CD4-positive, CD25-positive, alpha-beta regulatory T cell (primary cell): Measurements from ENCODE around the gene ZNF587B. TPM values are rescaled to one million over a fixed set of nuclear protein-coding genes. Genes with fewer than 3 reads are reported as not detected.
"Not testable (repeated sequence)": the region's sequence is repeated elsewhere in the genome, so short reads cannot be mapped to it uniquely, and the experiment has no call there.

Experiments
- ATAC-seq, 2 donors: fragments of 150-1000 bp; cut with Tn5 transposase; one replicate each; pipeline ENCODE4 v1.10.0; 2021; ENCODE audit warnings: low read depth in 2 of 2, moderate number of reproducible peaks in 2 of 2, moderate library complexity in 1 of 2
- DNase-seq, 3 donors: peaks; one replicate each; pipeline versions ENCODE4 v3.0.0 to v3.0.0-alpha.2; 2012 to 2022; ENCODE audit warnings: mixed read lengths in 1 of 3
- H3K27ac ChIP-seq: one replicate; pipeline ENCODE4 v1.7.0; 2013; ENCODE audit warnings: mild to moderate bottlenecking, low read length; ENCODE audit not compliant: insufficient read depth, poor library complexity, severe bottlenecking
- H3K27me3 ChIP-seq: one replicate; pipeline ENCODE4 v1.7.0; 2013; ENCODE audit warnings: low read length; ENCODE audit not compliant: control insufficient read depth, insufficient read depth
- H3K36me3 ChIP-seq: one replicate; pipeline ENCODE4 v1.7.0; 2013; ENCODE audit warnings: mild to moderate bottlenecking, low read length, moderate library complexity; ENCODE audit not compliant: control insufficient read depth, insufficient read depth
- H3K4me1 ChIP-seq: 2 replicates; pipeline ENCODE4 v1.7.0; 2013; ENCODE audit warnings: mild to moderate bottlenecking, low read length; ENCODE audit not compliant: insufficient read depth, control insufficient read depth, poor library complexity, severe bottlenecking
- H3K4me3 ChIP-seq: one replicate; pipeline ENCODE4 v1.7.0; 2013; ENCODE audit warnings: low read depth, mild to moderate bottlenecking, low read length, moderate library complexity
- H3K9me3 ChIP-seq, 2 experiments: 1 replicate in 1 of 2; 2 replicates in 1 of 2; pipeline ENCODE4 v1.7.0; 2013; ENCODE audit warnings: low read length in 2 of 2, mild to moderate bottlenecking in 1 of 2, moderate library complexity in 1 of 2; ENCODE audit not compliant: control insufficient read depth in 2 of 2
- H3K27ac Mint-ChIP-seq, 3 donors: one replicate each; pipeline ENCODE4 v1.8.0; 2020 to 2022; ENCODE audit warnings: mild to moderate bottlenecking in 3 of 3, mixed read lengths in 3 of 3, moderate library complexity in 2 of 3
- H3K27me3 Mint-ChIP-seq: one replicate; pipeline ENCODE4 v1.8.0; 2022; ENCODE audit warnings: mild to moderate bottlenecking, mixed read lengths
- H3K36me3 Mint-ChIP-seq: one replicate; pipeline ENCODE4 v1.8.0; 2020; ENCODE audit warnings: mixed read lengths
- H3K4me1 Mint-ChIP-seq, 4 donors: one replicate each; pipeline ENCODE4 v1.8.0; 2020 to 2022; ENCODE audit warnings: mixed read lengths in 4 of 4, mild to moderate bottlenecking in 1 of 4
- H3K4me3 Mint-ChIP-seq, 4 donors: one replicate each; pipeline ENCODE4 v1.8.0; 2020 to 2022; ENCODE audit warnings: mild to moderate bottlenecking in 4 of 4, mixed read lengths in 4 of 4, moderate library complexity in 3 of 4
- H3K9me3 Mint-ChIP-seq, 7 donors: one replicate each; pipeline ENCODE4 v1.8.0; 2020 to 2022; ENCODE audit warnings: mixed read lengths in 7 of 7, mild to moderate bottlenecking in 3 of 7, moderate library complexity in 2 of 7
- polyA plus RNA-seq, 4 donors: library from polyadenylated mRNA; unstranded; fragments of 300-500 nt; fragmentation: Illumina TruSeq; gene quantifications; one replicate each; pipeline ENCODE4 v1.2.3, GENCODE V29; 2021
- total RNA-seq: library from RNA; stranded (reverse); gene quantifications from one replicate; pipeline ENCODE4 v1.2.3, GENCODE V29; 2022

ZNF587B gene
- 23.6 TPM for total RNA-seq
- 1 to 10 TPM; 1.3 to 3.4 (median 2.1) TPM for polyA plus RNA-seq

- no peaks in the 10 kb centered on the region for H3K27me3 Mint-ChIP-seq
- H3K4me3 ChIP-seq, result no peak within 1 kb of the TSS
- H3K4me1 ChIP-seq, result no peaks in the 10 kb centered on the region
- H3K27ac Mint-ChIP-seq, result peak within 1 kb of the TSS in 1 of 3 donors; percentile 84
- ATAC-seq (no peak), DNase-seq (peak in 2 of 3 donors; percentile 6 to 24)
- H3K4me1 Mint-ChIP-seq, result peaks cover 8 to 37% (median 11%) of the 10 kb centered on the region in 4 donors
- H3K9me3 ChIP-seq, result no peaks in the 10 kb centered on the region
- H3K9me3 Mint-ChIP-seq, result peaks cover 0 to 7% (median 0%) of the 10 kb centered on the region in 7 donors
- H3K4me3 Mint-ChIP-seq, result peak within 1 kb of the TSS in 1 of 4 donors; percentile 7
- no peaks in the 10 kb centered on the region for H3K27me3 ChIP-seq
- H3K36me3 ChIP-seq, result no peaks in the 10 kb centered on the region
- H3K27ac ChIP-seq, result no peak within 1 kb of the TSS
- peaks cover 29% of the 10 kb centered on the region for H3K36me3 Mint-ChIP-seq
These were observed at the start of gene ZNF587B for GRCh38 chr19:57830071-57830602. TSS of gene ZNF587B (plus strand) at chr19:57830299. CDS start at chr19:57830529, 230 bp downstream.

GRCh38 chr19:57786286-57786685, 43.8 kb upstream of the ZNF587B start:
- H3K27ac Mint-ChIP-seq, result no peak overlapping the region
- H3K27me3 ChIP-seq, result no peaks in the 10 kb centered on the region
- no peaks in the 10 kb centered on the region for H3K4me1 ChIP-seq
- H3K4me3 ChIP-seq, result no peak overlapping the region
- no peaks in the 10 kb centered on the region for H3K27me3 Mint-ChIP-seq
- peaks cover 0 to 8% (median 0%) of the 10 kb centered on the region in 4 donors for H3K4me1 Mint-ChIP-seq
- peaks cover 10% of the 10 kb centered on the region for H3K36me3 ChIP-seq
- H3K4me3 Mint-ChIP-seq, result no peak overlapping the region
- peaks cover 36% of the 10 kb centered on the region for H3K36me3 Mint-ChIP-seq
- DNase-seq, result no peak
- no peak for ATAC-seq
- H3K27ac ChIP-seq, result no peak overlapping the region
- peaks cover 0 to 63% (median 32%) of the 10 kb centered on the region in 7 donors for H3K9me3 Mint-ChIP-seq
- H3K9me3 ChIP-seq, result peaks cover 47 to 91% of the 10 kb centered on the region in 2 experiments

- ATAC-seq (no peak), DNase-seq (no peak)
- Histone ChIP-seq H3K36me3 (peaks cover 9% of the 10 kb centered on the region), H3K9me3 (peaks cover 45 to 91% of the 10 kb centered on the region in 2 experiments), H3K4me3 (no peak overlapping the region), H3K4me1 (no peaks in the 10 kb centered on the region), H3K27ac (no peak overlapping the region), H3K27me3 (no peaks in the 10 kb centered on the region)
- peaks cover 34% of the 10 kb centered on the region for H3K36me3 Mint-ChIP-seq
- no peaks in the 10 kb centered on the region for H3K27me3 Mint-ChIP-seq
- H3K9me3 Mint-ChIP-seq, result peaks cover 0 to 63% (median 31%) of the 10 kb centered on the region in 7 donors
- no peak overlapping the region for H3K4me3 Mint-ChIP-seq
- H3K27ac Mint-ChIP-seq, result no peak overlapping the region
- peaks cover 0 to 8% (median 0%) of the 10 kb centered on the region in 4 donors for H3K4me1 Mint-ChIP-seq
These were observed 43.2 kb upstream of the ZNF587B start for GRCh38 chr19:57786906-57787305.

GRCh38 chr19:57788114-57788692, 41.9 kb upstream of the ZNF587B start:
- no peak overlapping the region for H3K27ac Mint-ChIP-seq
- peaks cover 49 to 91% of the 10 kb centered on the region in 2 experiments for H3K9me3 ChIP-seq

GRCh38 chr19:57789288-57789687, 40.8 kb upstream of the ZNF587B start:
- Histone ChIP-seq H3K27ac (no peak overlapping the region), H3K4me1 (no peaks in the 10 kb centered on the region), H3K36me3 (peaks cover 17% of the 10 kb centered on the region), H3K27me3 (no peaks in the 10 kb centered on the region), H3K9me3 (peaks cover 52 to 93% of the 10 kb centered on the region in 2 experiments), H3K4me3 (no peak overlapping the region)
- peaks cover 37% of the 10 kb centered on the region for H3K36me3 Mint-ChIP-seq
- no peak overlapping the region for H3K4me3 Mint-ChIP-seq
- peaks cover 0 to 8% (median 0%) of the 10 kb centered on the region in 4 donors for H3K4me1 Mint-ChIP-seq
- ATAC-seq (no peak), DNase-seq (no peak)
- peaks cover 0 to 64% (median 24%) of the 10 kb centered on the region in 7 donors for H3K9me3 Mint-ChIP-seq
- no peak overlapping the region for H3K27ac Mint-ChIP-seq
- no peaks in the 10 kb centered on the region for H3K27me3 Mint-ChIP-seq

More at GRCh38 chr19:57788114-57788692, 41.9 kb upstream of the ZNF587B start:
- no peak for DNase-seq
- Mint-ChIP-seq H3K9me3 (peaks cover 0 to 62% (median 23%) of the 10 kb centered on the region in 7 donors), H3K4me1 (peaks cover 0 to 8% (median 0%) of the 10 kb centered on the region in 4 donors), H3K27me3 (no peaks in the 10 kb centered on the region), H3K36me3 (peaks cover 34% of the 10 kb centered on the region), H3K4me3 (peak overlapping the region in 1 of 4 donors; percentile 51)
- Histone ChIP-seq H3K36me3 (peaks cover 15% of the 10 kb centered on the region), H3K27ac (no peak overlapping the region), H3K27me3 (no peaks in the 10 kb centered on the region), H3K4me1 (no peaks in the 10 kb centered on the region), H3K4me3 (no peak overlapping the region)
- ATAC-seq, result no peak

GRCh38 chr19:57796580-57796979, 33.5 kb upstream of the ZNF587B start:
- not testable (repeated sequence) for H3K27ac Mint-ChIP-seq, H3K27ac ChIP-seq, H3K4me3 ChIP-seq, ATAC-seq, H3K4me3 Mint-ChIP-seq, DNase-seq, H3K27me3 ChIP-seq, H3K4me1 Mint-ChIP-seq, H3K4me1 ChIP-seq, H3K27me3 Mint-ChIP-seq
- Histone ChIP-seq H3K36me3 (peaks cover 22% of the 10 kb centered on the region), H3K9me3 (peaks cover 14 to 44% of the 10 kb centered on the region in 2 experiments)
- peaks cover 33% of the 10 kb centered on the region for H3K36me3 Mint-ChIP-seq
- peaks cover 0 to 27% (median 4%) of the 10 kb centered on the region in 7 donors for H3K9me3 Mint-ChIP-seq

- Mint-ChIP-seq H3K9me3 (peaks cover 0 to 20% (median 0%) of the 10 kb centered on the region in 7 donors), H3K4me3 (no peak overlapping the region), H3K36me3 (peaks cover 34% of the 10 kb centered on the region), H3K4me1 (peaks cover 6 to 16% (median 12%) of the 10 kb centered on the region in 4 donors), H3K27ac (no peak overlapping the region), H3K27me3 (no peaks in the 10 kb centered on the region)
- Histone ChIP-seq H3K27me3 (no peaks in the 10 kb centered on the region), H3K27ac (no peak overlapping the region), H3K36me3 (peaks cover 6% of the 10 kb centered on the region), H3K9me3 (peaks cover 0 to 6% of the 10 kb centered on the region in 2 experiments), H3K4me1 (no peaks in the 10 kb centered on the region), H3K4me3 (no peak overlapping the region)
- DNase-seq, result no peak
- ATAC-seq, result no peak
These were observed 29.4 kb upstream of the ZNF587B start for GRCh38 chr19:57800696-57801095.
